Measurements from ENCODE around the gene GUCA2B.

The GUCA2B gene

DNA sequence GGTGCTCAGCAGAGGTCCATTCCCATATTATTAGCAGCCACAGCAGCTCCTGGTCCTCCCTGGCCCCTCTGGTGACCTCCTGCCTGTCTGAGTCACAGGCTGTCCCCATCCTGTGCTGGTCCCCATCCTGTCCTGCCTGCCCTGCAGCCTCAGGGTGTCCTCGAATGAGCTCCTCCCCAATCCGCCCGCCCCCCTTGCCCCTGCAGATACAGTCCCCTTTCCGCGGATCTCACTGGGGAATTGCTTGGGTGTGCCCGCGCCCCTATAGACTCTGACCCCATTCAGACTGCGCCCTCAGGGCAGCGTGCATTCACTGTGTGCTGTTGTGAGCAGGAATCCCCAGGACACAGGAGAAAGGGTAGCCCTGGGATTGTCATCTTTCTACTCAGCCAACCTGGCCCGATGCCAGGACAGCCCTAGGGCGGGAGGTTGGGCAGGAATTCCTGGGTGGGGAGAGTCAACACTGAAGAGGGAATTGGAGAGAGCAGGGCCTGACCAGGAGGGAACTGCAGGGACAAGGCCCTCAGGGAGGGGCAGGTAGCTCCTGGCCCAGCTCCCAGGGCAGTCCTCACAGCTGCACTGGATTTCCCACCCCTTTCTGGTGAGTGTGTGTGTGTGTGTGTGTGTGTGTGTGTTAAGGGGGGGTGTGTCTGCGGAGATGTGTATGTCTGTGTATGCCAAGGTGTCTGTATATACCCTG, 12.5 kb downstream of the GUCA2B start:
- DNase-seq (ENCODE audit: low read depth in 2 of 2), result no peak

DNA sequence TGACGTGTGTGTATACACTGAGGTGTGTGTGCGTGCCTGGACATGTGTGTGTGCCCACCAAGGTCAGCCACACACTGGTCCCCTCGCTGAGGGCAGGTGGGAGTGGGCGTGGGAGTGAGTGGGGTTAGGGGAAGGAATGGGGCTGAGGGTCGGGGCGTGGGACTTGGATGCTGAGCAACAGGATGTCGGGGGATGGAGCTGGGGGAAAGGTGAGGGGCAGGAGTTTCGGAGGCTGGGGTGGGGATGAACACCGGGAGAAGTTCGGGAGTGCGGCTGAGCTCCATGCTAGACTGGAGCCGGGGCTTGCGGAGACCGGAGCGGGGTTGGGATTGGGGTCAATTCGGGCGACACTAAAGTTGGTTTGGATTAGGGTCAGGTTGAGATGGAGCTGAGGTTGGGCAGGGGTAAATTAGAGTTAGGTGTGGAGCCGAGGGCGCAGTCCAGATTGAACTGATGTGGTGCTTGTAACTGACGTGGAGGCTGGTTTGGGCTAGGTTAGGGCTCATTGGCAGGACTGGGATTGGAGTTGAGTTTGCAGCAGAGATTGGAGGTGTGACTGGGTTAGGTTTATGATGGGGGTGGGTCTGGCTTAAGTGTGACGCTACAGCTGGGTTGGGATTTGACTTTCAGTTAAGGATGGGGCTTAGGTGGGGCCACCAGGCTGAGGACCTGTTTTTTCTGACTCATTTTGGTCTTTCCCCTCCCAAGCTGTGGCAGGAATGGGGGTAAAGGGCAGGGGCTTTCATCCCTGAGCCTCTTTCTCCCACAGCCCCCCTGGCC, 14.6 kb downstream of the GUCA2B start:
- no peak for DNase-seq (ENCODE audit: low read depth in 2 of 2)

DNA sequence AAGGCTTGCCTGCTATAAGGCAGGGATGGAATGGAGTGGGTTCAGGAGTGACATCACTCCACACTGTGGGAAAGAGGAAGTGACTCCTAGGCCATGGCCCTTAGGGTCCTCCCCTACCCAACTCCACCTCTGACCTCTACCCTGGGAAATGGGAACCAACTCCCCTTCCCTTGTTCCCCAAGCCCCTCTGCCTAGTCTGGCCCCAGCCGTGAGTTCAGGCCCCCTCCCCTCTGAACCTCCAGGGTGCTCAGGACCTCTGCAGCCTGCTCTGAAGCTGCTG, 15.1 kb downstream of the GUCA2B start:
- no peak for DNase-seq (ENCODE audit: low read depth in 2 of 2)

DNA sequence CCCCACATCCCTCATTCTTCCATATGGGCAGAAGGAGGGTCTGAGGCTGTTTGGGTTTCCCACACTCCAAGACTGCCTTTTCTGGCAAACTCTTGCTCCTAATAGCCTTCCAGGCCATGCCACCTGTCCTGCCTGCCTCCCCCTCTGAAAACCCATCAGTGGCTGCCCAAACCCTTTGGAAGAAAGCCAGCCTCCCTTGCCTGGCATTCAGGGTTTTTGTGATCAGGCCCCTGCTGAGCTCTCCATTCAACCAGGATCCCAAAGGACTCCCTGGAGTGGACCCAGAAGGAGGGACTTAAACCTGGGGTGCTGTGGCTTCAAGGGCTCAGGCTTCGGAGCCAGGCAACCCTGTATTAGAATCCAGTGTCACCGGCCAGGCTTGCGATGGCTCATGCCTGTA, 15.6 kb downstream of the GUCA2B start:
- no peak for DNase-seq (ENCODE audit: low read depth in 2 of 2)

DNA sequence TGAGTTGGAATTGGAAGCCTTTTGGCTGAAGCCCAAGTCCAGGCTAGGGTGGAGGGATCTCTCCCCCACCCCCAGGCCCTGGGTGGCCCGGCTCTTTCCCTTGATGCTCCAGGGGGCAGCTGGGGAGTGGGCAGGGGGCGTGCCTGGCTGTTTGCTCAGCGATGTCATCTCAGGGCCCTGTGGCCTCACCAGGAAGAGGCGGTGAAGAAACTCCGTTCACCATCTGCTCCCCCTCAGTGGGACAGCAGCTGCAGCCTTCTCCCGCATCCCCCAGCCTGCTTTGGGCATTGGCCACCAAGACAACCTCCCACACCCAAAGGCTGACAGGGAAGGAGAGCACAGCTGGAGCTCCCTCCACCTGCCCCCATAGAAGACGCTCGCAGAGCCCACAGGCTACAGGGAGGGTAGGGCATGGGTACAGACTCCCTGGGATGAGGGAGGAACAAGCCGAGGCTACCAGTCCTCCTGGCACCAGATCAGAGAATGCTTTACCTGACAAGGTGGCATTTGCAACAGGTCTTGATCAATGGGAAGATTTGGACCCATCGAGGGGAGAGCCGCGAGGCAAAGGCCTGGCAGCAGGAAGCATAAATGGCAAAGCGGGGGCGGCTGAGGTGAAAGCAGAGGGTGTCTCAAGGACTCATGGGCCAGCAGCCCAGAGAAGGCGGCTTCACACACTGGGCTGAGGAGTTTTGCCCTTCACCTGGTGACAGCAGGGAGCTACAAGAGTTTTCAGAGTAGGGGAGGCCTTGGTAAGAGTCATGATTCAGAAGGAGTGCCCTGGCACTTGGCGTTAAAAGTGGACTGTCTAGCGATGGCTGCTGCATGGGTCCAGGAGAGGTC, 17.8 kb downstream of the GUCA2B start:
- no peak for DNase-seq (ENCODE audit: low read depth in 2 of 2)

DNA sequence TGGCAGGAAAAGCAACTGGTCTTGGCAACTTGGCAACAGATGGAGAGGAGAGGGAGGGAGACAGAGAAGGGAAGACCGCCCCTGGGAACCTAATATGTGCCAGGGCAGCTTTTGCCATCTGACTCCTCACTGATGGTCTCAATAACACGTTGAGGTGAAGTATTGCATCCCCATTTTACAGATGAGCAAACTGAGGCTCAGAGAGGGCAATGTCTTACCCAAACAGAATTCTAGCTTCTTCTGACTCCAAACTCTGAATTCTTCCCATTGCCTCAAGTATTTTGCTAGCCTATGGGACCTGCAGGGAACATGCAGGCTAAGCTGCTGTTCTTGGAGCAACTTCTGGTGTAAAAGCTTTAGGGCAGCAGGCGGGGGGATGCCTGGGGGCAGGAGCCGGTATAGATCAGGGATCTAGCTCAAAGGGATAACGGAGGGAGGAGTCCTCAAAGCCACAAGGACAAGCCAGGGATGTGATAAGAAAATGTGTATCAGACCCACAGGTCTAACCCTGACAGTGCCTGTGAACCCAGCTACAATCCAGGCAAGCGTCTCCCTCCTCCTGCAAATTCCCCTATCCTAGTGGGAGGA, 18.6 kb downstream of the GUCA2B start:
- no peak for DNase-seq (ENCODE audit: low read depth in 2 of 2)

DNA sequence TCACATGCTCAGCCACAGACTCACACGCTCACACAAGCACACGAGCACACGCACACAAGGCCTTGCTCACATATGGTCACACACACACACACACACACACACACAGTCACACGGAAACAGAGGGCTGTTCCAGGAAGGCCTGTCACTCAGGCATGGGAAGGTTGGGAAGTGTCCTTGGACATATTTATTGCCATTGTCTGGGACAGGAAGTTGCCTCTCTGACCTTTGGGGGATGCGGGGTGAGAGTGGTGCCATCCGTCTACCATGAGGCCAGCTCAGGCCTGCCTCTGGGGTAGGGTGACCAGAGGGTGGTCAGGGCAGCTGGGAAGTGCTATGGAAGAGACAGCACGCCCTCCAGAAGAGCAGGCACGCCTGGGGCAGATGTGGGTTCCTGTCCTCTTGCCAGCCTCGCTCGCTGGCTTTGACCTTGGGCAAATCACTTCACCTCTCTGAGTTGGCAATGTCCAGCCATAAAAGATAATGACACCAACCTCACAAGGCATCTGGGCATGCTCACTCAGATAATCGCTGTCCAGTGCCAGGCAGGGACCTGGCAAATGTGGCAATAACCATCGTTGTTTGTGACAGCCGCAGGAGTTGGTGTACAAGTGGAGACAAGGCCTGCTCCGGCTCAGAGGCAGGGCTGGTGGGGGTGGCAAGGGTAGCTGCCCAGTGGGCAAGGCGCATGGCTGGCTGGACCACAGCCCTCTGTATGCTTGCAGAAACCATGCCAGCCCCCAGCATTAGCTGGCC, 19.3 kb downstream of the GUCA2B start:
- no peak for DNase-seq (ENCODE audit: low read depth in 2 of 2)

DNA sequence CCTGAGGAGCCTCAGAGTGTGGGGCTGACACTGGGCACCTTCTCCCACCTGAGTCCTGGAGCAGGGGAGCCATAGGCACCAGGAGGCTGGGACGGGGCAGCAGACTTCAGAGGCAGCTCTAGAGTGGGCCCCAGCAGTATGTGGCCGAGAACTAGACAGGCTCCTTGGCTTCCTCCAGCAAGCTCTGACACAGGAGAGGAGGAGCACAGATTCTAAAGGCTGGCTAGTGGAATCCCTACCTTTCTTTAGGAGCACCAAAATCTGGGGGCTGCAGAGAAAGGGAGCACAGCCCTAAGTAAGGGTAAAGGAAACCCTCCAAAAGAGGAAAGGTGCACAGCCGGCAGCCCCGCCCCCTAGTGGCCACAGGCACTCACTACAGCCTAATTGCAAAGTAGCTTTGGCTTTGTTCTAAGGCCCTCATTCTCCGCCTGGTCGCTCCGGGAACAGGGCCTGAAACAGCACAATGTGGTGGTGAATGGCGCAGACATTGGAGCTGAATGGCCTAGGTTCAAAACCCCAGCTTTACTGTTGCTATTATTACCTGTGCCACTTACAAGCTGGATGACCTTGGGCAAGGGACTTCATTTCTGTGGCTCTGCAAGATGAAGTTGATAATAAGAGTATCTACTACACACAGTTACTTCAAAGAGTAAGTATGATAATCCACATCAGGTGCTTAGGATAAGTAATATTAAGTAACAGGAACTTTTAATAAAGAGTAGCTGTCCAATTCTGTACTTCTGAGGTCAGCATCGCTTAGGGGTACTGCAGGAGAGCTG, 20.1 kb downstream of the GUCA2B start:
- peak; percentile 56 to 59 for DNase-seq (ENCODE audit: low read depth in 2 of 2)

DNA sequence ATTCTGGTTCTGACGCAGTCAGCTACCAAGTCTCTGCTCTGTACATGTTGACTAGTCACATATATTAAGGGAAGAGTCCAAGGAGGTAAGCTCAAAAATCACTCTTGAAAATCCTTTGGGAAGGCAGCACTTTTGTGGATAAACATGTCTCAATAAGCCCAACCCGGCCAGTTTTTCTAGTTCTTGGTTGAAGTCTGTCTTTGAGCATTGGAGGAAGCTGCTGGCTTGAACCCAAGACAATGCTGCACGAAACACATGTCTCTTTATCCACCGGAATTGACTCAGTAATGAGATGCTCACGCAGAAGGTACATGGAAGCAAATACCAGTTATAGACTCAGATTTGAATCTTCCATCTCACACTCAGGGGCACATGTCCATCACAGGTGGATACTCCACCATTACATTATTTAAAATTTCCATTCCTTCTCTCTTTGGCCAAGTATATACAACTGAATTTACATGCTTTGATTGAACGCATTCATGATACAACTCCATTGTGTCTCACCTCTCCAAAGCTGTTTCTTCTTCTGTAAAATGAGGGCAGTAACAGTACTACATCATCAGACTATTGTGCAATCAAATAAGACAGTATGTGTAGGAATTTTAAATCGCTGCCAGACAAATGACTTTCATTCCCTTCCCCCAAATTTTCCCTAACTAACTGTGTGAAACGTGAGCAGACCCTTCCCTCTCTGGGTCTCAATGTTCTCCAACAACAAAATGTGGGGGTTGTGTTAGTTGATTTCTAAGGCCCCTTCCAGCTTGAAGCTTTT, 20.9 kb downstream of the GUCA2B start:
- no peak for DNase-seq (ENCODE audit: low read depth in 2 of 2)

DNA sequence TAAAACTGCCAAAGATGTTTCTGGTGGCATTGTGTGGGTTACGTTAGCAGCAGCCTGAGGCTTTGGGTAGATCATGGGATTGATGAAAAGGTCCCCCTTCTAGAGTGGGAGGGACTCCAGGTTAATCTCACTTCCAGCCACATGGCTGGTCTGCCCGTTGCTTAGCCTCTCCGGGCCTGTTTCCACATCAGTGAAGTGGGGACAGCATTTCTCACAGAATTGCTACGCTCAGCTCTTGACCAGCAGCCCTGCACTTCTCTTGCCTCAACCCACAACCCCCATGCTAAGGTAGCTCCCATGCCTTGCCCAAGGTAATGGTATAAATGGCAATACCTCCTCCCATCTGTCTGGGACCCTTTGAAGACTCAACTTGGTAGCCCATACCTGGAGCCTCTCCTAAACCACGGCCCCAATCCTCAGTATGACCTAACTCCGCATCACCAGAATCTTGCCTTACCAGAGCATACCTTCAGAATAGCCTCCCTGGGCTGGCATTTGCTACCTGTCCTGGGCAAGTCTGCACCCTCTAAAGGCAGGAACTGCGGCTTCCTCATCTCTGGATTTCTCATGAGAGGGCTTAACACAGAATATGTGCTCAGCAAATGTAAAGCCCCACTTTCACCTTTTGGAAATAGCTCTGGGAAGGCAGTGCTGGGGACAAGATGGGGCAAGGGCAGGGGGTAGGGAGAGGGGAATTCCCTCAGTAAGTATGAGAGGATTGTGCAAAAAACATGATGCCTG, 22.3 kb downstream of the GUCA2B start:
- no peak for DNase-seq (ENCODE audit: low read depth in 2 of 2)

DNA sequence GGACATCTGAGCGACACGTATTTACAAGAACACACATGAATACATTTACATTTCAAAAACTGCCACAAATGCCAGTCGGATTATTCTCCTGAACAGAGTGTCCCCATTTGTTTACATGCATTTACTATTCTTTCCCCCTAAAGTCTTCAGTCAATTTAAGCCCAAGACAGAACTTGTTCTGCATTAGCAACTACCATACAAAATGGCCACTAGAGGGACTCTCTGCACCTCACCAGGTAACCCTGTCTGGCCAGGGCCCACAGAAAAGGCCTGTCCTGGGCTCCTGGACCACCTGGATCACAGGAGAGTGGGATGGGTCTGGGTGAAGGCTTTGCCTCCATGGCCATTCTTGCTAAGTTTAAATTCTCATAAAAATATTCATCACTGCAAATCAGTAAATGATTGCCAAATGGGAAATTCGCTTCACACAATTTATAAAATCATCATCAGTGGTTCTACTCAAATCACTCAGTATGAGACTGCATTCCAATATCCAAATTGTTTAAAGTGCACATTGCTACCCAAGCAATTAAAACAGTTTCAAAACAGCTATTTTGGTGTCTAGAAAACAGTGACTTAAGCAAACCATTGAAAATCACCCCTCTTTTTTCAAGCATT, 23.8 kb downstream of the GUCA2B start:
- no peak for DNase-seq (ENCODE audit: low read depth in 2 of 2)

DNA sequence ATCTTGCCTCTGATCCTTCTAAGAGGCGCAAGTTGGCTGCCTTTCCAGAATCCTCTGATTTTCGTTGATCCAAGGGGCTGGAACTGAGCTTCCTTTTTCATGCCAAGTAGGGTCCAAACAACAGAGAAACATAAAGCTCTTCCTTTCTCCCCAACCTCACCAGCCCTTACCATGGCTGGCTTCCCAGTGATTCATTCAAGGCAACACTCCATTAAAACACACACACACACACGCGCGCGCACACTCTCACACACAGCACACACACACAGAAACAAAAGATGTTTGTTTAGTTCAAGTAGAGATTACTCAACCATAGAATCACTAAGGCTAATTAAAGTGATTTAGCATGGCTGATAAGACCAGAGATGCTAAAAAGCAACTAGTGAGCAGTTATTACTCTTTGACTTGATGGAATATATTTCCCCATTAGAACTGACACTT, 24.4 kb downstream of the GUCA2B start:
- DNase-seq (ENCODE audit: low read depth in 2 of 2), result no peak

DNA sequence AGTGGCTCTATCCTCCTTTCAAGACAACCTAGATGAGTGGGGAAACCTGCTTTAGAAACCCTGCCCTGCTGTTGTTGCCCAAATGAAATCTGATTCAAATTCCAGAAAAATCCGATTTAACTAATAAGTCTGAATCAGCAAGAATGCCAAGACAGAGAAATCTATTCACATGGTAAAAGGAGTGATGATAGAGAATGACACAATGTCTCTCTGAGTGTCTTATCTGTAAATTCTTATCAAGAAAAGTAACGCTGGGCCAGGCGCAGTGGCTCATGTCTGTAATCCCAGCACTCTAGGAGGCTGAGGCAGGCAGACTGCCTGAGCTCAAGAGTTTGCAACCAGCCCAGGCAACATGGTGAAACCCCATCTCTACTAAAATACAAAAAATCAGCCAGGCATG, 25.0 kb downstream of the GUCA2B start:
- no peak for DNase-seq (ENCODE audit: low read depth in 2 of 2)

DNA sequence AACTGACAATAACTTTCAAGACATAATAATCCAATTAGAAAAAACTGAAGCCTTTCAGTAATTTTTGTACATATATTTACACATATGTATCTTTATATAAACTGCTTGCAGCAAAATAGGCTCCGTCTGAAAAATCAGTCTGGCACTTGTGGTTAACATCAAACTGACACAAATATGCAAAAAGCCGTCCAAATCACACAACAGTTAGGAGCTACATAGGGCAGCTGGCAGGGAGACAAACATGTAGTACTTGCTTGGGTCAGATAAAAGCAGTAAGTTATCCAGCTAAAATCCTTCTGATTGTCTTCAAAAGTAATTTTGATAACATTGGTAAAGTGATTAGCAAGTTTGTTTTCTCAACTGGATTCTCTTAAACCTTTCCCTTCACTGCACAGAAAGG, 26.1 kb downstream of the GUCA2B start:
- DNase-seq (ENCODE audit: low read depth in 2 of 2), result no peak

DNA sequence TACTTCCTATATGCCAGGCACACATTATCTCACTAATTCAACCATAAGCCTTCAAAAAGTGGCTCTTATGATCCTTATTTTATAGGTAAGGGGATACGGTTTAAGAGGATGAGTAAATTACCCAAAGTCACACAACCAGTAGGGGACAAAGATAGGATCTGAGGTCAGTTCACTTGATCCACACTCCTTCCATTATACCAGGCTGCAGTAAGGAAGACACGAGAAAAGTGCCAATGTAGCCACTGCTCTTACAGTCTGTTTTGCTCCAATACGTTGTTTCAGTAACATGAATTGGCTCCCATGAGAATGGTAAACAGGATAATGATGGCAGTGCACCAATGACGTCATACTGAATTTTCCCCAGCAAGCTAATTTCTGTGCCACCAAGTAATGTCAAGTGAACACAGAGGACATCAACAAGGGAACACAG, 26.7 kb downstream of the GUCA2B start:
- DNase-seq (ENCODE audit: low read depth in 2 of 2), result no peak

DNA sequence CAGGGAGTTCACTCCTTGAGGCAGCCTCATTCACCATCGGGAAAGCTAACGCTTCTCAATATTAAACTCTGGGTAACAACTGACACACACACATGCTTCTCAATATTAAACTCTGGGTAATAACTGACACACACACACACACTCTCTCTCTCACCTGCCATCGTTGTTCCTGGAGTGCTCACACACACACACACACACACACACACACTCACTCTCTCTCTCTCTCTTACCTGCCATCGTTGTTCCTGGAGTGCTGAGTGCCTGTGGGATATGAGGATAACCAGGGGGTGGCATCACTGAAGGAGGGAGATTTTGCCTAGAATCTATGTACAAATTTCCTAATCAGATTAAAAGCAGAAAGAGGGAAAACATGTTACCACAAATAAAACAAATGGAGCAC, 28.5 kb downstream of the GUCA2B start:
- no peak for DNase-seq (ENCODE audit: low read depth in 2 of 2)

DNA sequence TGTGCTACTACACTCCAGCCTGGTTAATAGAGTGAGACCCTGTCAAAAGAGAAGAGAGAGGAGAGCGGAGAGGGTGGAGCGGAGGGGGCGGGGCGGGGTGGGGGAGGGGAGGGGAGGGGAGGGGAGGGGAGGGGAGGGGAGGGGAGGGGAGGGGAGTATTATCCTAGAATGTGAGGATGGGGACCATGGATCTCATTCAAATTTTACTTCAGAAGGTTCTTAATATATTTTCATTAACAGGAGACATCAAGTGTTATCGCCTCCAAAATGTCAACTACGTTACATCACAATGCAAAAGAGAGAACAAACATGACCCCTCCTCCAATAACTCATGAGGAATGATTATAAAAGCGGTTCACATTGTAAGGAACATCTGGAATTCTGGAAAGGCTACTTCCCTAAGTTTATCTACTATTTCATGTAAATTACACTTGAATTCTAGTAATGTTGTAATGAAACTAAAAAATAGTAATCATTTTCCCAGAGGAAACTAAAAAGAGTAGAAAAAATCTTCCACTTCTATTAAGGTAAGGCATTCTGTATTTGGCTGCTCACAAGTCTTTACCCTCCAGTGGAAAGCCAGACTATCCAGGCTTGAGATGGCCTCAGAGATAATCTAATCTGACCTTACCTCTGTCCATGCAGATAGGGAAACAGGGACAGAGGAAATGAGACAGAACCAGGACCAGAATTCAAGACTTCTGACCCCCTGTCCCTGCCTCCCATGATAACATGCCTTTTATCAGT, 30.2 kb downstream of the GUCA2B start:
- no peak for DNase-seq (ENCODE audit: low read depth in 2 of 2)

DNA sequence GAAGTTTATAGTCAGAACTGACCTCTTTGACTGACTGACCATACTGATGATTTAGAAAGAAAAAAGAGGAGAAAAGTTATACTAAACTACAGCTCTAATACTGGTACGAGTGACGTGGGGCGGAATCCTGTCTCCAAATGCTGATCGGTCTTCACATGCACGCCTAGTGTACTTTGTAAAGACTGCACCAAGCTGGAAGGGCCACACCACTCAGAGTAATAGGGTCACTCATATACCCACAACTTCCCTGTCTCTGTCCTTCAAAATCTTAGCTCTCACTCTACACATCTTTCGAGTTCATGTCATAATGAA, 30.7 kb downstream of the GUCA2B start:
- no peak for DNase-seq (ENCODE audit: low read depth in 2 of 2)
